T-helper 1 cell (primary cell): ENCODE data around the gene CHST11.
"Not testable (repeated sequence)": the region's sequence is repeated elsewhere in the genome, so short reads cannot be mapped to it uniquely, and the experiment has no call there.

ENCODE experiments used
- DNase-seq, 5 donors: peaks; one replicate each; pipeline ENCODE4 v3.0.0-alpha.2; 2012 to 2020

The CHST11 gene

DNA sequence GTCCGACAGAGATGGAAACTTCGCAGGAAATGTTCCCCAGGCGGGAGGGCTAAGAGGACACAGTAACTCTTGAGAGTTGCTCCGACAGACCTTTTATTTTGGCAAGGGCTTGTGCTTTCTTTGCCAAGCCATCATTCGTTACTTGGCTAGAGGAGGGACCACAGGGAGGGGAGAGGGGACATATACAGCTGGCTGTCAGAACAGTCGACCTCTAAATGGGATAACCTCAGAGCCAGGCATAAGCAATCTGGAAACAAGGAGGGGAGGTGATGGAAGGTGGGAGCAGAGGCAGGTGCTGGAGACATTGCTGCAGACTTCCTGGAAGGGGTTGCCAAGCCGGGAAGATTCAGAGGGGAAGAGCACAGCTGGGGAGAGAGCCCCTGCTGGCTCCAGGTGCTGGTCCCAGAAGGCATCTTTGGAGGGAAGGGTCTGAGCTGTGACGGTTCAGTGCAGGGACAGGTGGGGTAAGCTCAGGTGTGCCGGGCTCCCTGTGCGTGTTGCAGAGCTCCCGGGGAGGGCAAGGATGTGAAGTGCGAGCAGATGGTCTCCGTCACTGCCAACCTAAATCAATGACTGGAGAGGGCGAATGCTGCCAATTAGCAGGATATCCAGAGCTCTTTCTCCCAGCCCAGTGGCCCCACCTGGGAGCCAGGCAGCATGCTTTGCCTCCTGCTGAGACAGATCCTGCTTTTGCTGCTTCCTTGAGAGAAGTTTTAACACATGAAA is 50.1 kb downstream of the CHST11 start:
- no peak for DNase-seq

DNA sequence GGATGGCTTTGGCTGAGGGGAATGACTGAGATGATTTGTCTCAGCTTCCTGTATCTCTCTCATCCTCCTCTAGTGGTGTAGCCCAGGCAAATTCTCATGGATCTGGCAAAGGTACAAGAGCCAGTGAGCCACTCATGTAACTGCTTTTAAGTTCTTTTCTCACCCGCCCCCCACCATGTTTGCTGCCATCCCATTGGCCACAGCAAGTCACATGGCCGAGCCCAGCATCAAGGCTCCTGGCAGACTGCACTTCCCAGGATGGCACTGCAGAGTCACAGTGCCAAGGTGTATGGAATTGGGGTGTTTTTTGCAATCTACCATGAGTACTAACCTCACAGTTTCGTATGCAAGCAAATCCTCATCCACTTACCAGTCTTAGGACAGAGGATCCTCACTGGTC is 50.9 kb downstream of the CHST11 start:
- DNase-seq: no peak

DNA sequence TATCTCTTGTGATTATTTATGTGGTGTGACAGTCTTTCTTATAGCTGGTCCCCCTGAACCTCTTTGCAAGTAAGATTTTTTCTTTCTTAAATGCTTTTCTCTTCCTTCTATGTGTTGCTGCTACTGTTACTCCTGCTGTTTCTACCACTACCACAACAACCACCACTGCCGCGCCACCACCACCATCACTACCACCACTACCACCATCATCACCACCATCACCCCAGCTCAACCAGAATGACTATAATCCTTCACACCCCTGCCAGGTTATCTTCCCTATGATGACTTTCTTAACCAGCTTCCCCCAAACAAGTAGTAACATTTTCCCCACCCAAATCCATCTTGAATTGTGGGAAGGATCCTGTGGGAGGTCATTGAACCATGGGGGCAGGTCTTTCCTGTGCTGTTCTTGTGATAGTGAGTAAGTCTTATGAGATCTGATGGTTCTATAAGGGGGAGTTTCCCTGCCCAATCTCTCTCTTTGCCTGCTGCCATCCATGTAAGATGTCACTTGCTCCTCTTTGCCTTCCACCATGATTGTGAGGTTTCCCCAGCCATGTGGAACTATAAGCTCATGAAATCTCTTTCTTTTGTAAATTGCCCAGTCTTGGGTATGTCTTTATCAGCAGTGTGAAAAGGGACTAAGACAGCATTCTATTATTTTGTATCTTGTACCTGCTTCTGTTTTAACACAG is 52.2 kb downstream of the CHST11 start:
- DNase-seq: no peak

DNA sequence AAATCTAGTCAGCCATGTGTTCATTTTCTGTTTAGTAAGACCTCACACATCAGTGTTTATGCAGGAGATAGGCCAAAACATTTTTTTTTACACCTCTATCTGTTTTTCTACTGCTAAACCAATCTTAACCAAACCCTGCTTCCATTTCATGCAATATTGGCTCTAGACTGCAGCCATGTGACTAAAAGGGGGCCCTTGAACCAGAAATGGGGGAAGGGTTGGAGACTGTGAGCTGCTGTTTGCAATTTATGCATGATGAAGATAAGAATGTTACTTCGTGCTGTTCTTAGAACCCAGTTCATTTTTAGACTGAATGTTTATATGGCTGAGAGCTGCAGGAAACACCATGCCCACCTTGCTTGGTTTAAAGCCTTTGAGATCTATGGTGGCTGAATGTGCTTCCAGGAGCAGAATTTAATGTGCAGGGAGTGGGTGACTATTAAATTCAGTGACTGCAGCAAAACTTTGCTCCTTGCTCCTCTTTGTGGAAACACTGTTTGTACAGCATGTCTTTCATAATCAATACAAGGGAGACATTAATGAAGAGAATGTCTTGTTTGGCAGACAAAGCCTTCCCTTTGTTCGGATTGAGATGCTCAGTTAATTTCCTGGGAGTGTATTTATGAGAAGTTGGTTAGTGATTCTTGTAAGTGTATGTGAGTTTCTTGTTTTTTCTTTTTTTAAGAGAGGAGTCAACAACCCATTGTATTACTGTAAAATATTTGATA is 53.6 kb downstream of the CHST11 start:
- DNase-seq: peak in 1 of 5 donors; percentile 49

DNA sequence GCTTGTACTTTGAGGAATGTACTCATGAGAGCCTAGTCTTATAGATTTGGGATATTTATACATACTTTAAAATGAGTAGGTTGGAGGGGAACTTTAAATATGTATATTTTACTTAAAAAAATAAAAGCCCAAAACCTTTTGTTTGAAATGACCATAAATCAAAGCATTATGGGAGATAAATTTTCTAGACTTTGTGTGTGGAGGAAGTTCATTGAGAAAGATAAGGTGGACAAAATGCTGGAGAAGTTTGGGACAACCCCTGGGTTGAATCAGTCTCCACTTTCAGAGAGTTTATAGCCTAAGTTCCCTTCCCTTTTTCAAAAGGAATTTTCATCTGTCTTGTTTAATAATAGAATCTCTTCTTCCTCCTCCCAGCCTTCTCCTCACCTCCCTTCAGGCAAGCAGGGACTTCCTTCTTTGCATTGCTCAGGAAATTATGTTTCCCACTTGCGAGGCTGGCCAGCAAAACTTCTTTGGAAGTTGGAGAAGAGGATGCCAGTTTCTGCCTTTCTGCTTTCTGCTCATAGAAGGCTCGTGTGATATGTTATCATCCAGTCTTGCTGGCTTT is 54.2 kb downstream of the CHST11 start:
- no peak for DNase-seq

DNA sequence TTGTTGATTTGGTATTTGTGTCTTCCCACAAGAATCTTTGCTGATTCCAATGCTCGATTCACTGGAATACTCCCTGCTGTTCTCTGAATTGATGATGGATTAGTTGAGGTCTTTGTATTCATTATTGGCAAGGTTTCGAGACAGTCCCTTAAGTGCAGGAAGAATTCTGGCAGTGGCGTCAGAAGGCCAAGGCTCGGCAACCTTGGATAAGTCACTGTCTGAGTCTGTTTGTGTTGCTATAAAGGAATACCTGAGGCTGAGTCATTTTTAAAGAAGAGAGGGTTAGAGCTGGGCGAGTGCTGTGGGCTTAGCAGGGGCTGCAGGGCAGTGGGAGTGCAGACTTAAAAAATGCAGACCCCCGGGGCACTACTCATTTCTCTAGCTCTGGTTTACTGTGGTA is 56.9 kb downstream of the CHST11 start:
- no peak for DNase-seq

DNA sequence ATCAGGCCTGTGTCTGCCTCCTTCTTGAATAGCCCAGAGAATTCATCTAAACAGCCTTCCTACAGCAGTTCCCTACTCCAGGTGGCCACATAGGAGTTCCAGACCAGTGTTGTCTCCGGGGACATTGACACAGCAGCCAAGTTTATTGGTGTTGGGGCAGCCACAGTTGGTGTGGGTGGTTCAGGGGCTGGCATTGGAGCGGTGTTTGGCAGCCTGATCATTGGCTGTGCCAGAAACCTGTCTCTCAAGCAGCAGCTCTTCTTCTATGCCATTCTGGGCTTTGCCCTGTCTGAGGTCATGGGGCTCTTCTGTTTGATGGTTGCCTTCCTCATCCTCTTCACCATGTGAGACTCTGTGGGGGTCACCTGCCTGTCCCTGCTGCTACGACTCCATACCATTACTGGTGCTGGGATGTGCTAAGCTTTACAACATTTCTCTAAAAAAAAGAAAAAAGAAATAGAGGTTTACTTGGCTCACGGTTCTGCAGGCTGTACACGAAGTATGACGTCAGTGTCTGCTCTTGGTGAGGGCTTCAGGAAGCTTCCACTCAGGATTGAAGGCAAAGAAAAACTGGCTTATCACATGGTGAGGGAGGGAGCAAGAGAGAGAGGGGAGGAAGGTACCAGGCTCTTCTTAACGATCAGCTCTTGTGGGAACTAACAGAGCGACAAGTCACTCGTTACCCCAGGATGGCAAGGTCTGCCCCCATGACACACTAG is 57.5 kb downstream of the CHST11 start:
- DNase-seq: no peak

DNA sequence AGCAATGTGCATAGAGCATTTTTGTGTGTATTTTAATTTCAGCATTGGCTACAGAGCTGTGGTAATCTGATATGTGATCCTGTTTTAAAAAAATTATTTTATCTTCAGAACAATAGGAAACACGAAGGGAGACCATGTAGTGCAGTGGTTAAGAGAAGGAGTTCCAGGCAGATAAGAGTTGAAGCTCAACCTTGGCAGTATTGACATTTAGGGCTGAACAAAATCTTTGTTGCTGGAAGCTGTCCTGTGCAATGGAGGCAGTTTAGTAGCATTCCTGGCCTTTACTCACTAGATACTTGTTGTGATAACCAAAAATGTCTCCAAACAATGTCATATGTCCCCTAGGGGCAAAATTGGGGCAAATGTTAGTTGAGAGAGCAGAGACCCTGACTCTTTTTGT is 59.2 kb downstream of the CHST11 start:
- no peak for DNase-seq

DNA sequence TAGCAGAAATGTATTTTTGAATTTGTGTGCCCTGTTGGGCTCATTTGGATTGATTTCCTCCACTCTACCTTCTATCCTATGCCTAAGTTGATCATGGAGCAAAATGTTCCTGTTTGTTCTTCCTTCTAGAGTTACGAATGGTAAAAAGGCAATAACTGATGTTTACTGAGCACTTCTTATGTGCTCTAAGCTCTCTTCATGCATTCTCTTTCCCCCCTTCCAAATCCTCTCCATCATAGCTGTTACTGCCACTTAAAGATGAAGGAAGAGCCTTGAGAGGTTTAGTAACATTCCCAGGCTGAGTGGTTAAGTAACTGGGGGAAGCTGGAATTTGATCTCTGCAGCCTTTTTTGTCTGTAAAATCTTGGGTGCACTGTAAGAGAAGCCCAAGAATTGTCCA is 60.1 kb downstream of the CHST11 start:
- DNase-seq: no peak

DNA sequence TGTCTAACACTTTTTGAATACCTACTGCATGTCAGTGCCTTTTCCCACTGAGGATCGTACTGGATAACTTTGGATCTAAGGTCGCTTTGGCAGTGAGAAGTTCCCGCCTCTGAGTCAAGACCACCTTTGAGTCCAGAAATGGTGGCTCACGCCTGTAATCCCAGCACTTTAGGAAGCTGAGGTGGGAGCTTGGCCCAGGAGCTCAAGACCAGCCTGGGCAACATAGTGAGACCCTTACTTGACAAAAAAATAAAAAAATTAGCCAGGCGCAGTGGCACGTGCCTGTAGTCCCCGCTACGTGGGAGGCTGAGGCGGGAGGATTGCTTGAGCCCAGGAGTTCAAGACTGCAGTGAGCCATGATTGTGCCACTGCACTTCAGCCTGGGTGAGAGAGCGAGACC is 61.1 kb downstream of the CHST11 start:
- DNase-seq: no peak

DNA sequence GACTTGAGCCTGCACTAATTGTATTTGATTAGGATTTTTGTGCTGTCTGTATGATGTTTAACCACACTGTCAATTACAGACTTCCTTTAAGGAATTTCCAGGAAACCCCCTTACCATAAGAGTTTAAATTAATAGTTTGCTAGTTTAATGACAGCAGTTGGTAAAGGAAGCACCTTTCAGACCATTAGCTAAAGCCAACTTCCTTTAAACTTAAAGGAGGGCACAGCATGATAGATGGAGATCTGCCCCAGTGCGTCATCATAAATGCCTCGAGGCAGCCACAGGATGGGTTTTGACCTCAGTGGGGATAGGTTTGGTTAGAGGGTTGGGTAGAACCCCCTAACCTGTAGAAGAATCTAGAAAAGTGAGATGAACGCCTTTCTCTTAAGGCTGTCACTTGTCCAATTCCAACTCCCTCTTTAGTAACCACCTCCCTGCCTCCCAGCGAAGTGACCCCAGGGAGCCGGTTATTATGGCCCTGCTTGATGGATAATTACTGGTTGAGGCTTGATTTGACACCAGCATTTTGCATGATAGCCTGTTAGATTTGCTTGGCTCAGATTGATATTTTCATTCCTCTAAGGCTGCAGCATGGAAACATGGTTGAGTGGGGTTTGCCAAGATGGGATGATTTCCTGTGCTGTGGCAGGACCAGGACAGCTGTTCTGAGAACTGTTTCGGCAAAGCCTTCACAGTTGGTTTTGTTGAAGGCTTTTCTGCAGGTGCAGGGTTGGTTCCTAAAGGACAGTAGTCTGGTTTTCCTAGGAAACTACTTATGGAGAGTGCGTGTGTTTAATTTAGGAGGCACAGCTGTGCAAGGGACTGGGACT is 62.7 kb downstream of the CHST11 start:
- peak in 2 of 5 donors; percentile 12 to 22 for DNase-seq

DNA sequence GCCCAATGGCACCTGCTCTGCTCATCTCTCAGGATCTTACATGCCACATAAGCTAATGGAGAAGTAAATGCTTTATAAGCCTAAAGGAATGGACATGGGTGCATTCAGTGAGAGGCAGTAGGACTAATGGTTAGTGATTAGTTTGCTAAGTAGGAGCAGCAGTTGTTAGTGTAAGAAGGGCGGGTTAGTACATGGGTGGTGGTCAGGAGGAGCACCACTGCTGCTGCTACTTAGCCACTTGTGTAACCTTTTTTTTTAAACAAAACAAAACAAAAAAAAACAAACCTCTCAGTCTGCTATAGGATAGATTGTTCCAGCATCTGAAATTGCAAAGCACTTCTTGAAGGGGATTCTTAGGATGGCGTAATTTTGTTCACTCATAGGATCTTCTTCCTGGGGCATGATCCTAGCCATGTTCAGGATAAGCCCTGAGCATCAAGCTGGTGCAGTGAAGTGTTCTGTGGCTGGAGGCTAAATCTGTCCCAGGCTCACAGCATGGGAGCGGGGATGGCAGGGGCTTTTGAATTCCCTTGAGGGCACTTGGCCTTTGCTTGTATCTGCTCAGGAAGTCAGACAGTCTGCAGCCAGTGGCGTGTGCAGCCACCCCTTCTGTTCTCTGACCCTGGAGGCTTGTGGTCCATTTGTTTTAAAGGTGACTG is 63.6 kb downstream of the CHST11 start:
- DNase-seq: no peak

DNA sequence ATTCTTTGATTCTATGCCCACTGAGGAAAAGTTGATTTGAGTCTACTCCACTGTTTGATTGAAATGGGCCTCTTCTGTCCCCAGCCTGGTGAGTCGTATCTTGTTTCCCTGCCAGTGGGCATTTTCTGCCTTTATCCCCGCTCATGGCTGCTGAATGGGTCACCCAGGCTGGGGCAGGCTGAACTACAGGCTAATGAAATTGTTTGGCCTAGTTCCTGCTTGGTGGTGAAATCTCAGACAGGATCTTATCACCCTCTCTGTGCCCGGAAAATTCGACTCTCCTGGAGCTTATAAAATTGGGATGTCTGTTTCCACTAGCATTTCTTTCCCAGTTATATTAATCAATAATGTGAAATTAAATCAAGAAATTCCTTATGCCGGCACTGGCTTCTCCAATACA is 65.0 kb downstream of the CHST11 start:
- no peak for DNase-seq

DNA sequence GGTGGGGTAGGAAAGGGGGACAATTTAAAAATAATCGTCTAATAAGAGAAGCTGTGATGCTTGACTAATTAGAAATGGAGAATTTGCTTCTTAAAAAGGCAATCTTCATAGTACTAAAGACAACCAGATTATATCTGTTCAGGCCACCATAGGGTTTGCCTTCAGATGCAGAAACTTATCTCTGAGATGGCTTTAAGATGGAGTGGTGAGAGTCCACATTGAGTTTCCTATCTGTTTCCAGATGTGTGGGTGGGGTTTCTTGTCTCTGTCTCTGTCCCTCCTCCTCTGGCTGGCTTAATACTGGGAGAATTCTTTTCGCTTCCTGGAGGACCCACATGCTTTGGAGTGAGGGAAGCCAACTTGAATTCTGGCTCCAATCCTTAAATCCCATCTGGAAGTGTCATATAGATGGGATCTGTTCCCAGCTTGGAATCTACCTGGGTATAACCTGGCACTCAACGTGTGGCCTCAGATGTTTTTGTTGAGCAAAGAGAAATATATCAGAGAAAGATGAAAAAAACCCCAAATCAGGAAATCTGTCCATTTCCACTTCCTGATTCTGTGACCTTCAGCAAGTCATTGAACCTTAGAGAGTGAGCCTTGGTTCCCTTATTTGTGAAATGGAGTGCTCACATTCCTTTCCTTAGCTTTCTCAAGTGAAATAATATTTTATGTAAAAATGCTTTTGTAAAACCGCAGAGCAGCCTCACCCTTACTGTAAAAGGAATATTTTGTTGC is 66.4 kb downstream of the CHST11 start:
- DNase-seq: no peak

DNA sequence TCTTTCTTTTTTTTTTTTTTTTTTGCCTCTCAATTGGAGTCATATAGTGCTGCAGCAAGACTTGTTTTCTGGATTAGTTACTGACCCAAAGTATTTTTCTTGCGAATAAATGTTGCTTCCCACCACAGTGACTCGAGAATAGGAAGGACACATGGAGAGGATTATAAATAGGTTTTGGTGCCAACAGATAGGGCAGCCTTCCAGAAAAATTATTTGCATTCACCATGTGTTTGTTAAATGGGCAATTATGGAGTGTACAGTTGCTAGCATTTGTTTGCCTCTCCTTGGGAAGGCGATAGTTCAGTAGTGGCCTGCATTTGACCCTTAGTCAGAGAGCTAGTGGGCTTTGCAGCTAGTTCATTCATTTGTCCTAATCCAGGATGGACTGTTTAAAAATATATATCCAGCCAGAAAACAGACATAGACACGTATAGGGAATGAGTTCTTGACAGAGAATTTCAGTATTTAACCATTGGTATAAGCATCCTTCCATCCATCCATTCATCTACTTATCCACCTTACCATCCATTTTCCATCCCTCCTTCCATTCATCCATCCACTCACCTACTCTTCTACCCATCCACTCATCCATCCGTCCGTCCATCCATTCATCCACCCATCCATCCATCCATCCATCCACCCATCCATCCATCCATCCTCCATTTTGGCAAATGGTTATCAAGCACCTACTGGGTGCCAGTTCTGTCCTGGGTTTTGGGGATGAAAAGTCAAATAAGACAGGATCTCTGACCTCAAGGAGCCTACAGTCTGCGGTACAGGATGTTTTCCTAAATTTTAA is 67.5 kb downstream of the CHST11 start:
- DNase-seq: no peak

DNA sequence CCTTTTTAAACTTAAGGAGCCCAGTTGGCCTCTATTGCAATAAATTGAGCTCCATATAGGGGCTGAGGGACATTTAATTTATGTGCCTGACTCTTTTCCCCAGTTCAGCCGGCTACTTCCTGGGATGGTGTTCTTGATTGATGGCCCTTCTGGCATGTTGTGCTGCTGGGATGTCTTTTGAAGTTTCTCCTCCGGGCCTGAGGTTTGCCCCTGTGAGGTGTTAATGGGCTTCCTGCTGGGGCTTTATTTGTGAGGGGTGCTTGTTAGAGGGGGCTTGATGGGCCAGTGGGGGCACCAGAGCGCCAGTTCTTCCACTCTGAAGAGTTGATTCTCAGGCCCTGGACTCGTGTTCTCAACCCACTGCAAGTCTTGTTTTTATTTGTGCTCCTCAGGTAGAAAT is 69.6 kb downstream of the CHST11 start:
- DNase-seq: no peak

DNA sequence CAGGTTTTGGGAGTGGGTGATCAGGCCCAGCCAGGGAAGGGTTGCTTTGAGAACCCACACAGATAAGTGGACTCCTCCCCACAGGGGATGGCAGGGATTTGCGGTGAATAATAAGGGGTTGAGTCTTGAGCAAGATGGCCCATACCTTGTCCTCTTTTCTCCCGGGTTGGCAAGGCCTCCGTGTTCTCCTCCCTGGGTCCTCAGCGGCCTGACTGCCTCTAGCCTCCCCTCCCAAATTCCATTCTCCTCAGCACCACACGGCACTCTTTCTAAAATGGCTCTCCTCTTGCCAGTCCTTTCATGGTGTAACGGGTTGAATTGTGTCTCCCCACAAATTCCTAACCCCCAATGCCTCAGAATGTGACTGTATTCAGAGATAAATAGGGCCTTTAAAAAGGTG is 70.0 kb downstream of the CHST11 start:
- DNase-seq: no peak

DNA sequence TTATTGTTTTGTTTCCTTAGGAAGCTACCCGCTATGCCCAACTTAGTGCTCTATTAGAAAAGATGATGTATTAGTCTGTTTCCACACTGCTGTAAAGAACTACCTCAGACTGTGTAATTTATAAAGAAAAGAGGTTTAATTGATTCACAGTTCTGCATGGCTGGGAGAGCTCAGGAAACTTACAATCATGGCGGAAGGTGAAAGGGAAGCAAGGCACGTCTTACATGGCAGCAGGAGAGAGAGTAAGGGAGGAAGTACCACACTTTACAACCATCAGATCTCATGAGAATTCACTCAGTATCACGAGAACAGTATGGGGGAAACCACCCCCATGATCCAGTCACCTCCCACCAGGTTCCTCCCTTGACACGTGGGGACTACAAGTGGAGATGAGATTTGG is 70.9 kb downstream of the CHST11 start:
- not testable (repeated sequence) for DNase-seq

DNA sequence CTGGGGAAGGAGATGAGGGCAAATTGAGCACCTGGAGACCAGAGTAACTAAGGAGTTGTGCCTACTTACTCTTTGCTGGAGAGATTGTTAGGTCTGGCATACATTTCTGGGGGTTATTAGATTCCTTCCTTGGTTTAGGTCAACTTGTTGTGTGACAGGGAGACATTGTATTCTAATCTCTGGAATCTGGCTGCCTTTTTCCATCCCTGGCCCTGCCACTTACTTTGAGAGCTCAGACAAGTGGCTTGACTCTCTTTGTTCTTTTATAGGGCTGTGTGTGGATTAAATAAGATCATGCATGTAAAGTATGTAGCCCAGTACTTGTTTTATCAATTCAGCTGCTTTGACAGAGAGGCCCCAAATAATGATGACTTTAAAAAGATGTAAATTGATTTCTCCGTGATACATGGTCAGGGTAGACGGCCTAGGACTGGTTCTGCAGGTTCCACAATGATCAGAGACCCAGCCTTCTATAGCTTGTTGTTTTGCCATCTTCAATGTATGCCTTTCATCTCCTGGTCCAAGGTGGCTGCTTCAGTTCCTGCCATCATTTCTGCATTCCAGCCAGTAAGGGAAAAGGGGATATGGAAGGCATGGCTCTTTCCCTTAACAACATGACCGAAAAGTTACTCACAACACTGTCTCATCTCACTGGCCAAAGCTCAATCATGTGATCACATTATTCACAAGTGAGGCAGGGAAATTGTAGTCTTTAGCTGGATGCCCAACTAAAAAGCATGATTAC is 72.6 kb downstream of the CHST11 start:
- no peak for DNase-seq
